Measurements from ENCODE around the gene PIGA. TPM values are rescaled to one million over a fixed set of nuclear protein-coding genes. Genes with fewer than 3 reads are reported as not detected.

PIGA gene
- polyA plus RNA-seq, 1 experiment: 2.8 TPM

DNA sequence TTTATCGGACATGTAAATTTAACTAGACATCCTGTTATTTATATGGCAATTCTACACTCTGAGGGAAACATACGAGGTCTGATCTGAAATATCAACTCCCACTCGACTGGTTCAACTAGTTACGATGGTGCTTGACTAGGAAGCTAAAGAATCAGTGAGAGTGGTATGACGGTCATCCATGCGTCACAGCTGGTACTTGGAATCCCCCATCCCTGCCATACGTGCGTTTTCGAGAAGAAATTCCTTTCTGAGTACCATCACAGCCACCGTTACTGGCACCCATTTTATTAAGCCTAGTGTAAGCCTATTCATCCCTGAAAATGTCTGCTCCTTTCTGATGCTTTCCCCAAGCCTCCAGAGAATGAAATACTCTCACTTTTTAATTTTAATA, 695 bp upstream of the PIGA start:
- Histone ChIP-seq H3K4me3 (ENCODE audit: low read depth, low read length) (peak overlapping the region; percentile 47), H3K27me3 (ENCODE audit: control insufficient read depth, insufficient read depth, low read length) (no peaks in the 10 kb centered on the region), H3K36me3 (ENCODE audit: control insufficient read depth, insufficient read depth, low read length) (peaks cover 4% of the 10 kb centered on the region; the same call in 1 of the 2 replicates)
- POLR2A ChIA-PET: no interaction called here
- TF ChIP-seq, protein P1, sequence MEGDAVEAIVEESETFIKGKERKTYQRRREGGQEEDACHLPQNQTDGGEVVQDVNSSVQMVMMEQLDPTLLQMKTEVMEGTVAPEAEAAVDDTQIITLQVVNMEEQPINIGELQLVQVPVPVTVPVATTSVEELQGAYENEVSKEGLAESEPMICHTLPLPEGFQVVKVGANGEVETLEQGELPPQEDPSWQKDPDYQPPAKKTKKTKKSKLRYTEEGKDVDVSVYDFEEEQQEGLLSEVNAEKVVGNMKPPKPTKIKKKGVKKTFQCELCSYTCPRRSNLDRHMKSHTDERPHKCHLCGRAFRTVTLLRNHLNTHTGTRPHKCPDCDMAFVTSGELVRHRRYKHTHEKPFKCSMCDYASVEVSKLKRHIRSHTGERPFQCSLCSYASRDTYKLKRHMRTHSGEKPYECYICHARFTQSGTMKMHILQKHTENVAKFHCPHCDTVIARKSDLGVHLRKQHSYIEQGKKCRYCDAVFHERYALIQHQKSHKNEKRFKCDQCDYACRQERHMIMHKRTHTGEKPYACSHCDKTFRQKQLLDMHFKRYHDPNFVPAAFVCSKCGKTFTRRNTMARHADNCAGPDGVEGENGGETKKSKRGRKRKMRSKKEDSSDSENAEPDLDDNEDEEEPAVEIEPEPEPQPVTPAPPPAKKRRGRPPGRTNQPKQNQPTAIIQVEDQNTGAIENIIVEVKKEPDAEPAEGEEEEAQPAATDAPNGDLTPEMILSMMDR (IDR thresholded peaks at IDR 0.05; ENCODE audit: insufficient read depth, low read depth, low read length): no peak
- CTCF ChIA-PET: no interaction called here
- DNase-seq (ENCODE audit: low read depth): no peak

DNA sequence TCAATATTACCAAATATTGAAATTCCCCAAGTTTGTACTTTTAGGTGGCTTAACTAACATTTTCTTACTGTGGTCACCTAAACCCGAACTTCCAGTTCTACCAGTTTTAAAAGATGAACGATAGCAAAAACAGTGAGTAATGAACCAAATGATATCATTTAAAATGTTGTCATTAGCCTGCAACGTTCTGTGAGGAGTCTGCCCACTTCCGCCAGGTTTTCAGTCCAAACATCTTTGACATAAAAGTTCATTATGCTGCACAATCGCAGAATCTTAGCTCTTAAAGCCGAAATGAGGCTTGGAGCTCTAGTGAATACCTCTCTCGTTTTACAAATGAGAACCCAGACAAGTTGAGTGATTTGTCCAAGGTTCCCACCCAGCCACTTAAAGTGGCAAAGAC, 762 bp downstream of the PIGA start:
- ChIA-PET CTCF (interaction anchor here (1.1 kb wide), 1 partner anchor 18 kb away, joined by 4 read pairs; no protein-coding TSS in a partner anchor), POLR2A (interaction anchor here (0.6 kb wide), 1 partner anchor 43 kb away, joined by 19 read pairs; no protein-coding TSS in a partner anchor)
- TF ChIP-seq, protein P1 (IDR thresholded peaks at IDR 0.05; ENCODE audit: insufficient read depth, low read depth, low read length): no peak
- H3K27me3 ChIP-seq (ENCODE audit: control insufficient read depth, insufficient read depth, low read length): no peaks in the 10 kb centered on the region
- peaks cover 4% of the 10 kb centered on the region; the same call in 1 of the 2 replicates for H3K36me3 ChIP-seq (ENCODE audit: control insufficient read depth, insufficient read depth, low read length)
- peak overlapping the region; percentile 65 for H3K4me3 ChIP-seq (ENCODE audit: low read depth, low read length)
- no peak for DNase-seq (ENCODE audit: low read depth)

DNA sequence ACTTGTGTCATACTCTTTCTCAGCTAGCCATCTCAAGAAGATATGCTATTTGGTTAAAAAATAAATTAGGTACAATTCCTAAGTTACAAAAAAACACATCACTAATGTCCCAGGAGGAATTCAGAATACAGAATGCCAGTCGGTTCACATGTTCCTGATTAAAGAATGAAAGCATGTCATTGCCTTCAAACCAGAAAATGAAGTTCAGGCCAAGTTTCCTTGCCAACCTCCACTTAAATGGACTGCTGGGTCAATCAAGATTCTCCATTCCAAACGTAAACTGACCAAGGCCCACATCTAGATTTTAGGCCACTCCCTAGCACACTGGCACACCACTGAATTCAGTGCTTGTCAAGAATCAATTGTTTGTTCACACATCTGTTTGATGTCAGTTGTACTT, 6.5 kb downstream of the PIGA start:
- peaks cover 4% of the 10 kb centered on the region; the same call in 1 of the 2 replicates for H3K36me3 ChIP-seq (ENCODE audit: control insufficient read depth, insufficient read depth, low read length)
- TF ChIP-seq, protein P1 (IDR thresholded peaks at IDR 0.05; ENCODE audit: insufficient read depth, low read depth, low read length): no peak
- CTCF ChIA-PET: no interaction called here
- POLR2A ChIA-PET: no interaction called here
- no peak overlapping the region for H3K4me3 ChIP-seq (ENCODE audit: low read depth, low read length)
- no peaks in the 10 kb centered on the region for H3K27me3 ChIP-seq (ENCODE audit: control insufficient read depth, insufficient read depth, low read length)
- DNase-seq (ENCODE audit: low read depth): no peak

DNA sequence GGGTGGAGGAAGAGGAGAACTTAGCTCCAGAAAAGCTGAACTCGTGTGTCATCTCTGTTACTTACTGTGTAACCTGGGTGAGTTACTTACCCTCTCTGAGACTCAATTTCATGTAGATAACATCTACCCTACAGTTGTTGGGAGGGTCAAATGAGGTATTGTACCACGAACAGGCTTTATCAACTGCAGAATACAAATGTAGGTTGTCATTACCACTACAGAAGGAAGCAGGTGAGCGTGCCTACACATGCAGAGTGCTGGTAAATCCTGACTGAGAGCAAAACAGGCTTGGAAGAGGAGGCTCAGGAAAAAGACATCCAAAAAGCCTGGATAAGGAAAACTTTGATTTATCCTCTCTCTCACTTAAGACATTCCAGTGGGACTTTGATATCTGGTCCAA, 7.2 kb downstream of the PIGA start:
- no peaks in the 10 kb centered on the region for H3K27me3 ChIP-seq (ENCODE audit: control insufficient read depth, insufficient read depth, low read length)
- TF ChIP-seq, protein P1 (IDR thresholded peaks at IDR 0.05; ENCODE audit: insufficient read depth, low read depth, low read length): no peak
- no peak overlapping the region for H3K4me3 ChIP-seq (ENCODE audit: low read depth, low read length)
- no peak for DNase-seq (ENCODE audit: low read depth)
- H3K36me3 ChIP-seq (ENCODE audit: control insufficient read depth, insufficient read depth, low read length): peaks cover 4% of the 10 kb centered on the region; the same call in 1 of the 2 replicates
- ChIA-PET POLR2A (no interaction called here), CTCF (no interaction called here)

DNA sequence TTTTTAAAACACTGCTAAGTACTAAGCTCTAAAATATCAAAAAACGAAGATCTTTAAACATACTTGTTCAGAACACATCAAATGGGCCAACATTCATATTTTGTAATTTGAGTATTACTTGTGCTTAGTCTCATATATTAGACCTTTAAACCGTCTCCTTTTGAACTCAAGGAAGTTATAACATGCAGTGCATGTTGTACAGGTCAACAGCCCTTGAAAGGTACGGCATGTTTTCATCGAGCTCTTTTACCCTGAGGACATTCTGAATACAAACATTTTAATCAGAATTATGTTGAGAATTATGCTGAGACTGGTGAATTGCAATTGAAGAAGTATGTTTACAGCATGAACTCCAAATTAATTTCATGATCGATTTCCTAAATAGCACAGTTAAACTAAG, 12.9 kb downstream of the PIGA start:
- Histone ChIP-seq H3K4me3 (ENCODE audit: low read depth, low read length) (no peak overlapping the region), H3K27me3 (ENCODE audit: control insufficient read depth, insufficient read depth, low read length) (no peaks in the 10 kb centered on the region), H3K36me3 (ENCODE audit: control insufficient read depth, insufficient read depth, low read length) (no peaks in the 10 kb centered on the region)
- POLR2A ChIA-PET: no interaction called here
- TF ChIP-seq, protein P1 (IDR thresholded peaks at IDR 0.05; ENCODE audit: insufficient read depth, low read depth, low read length): no peak
- DNase-seq (ENCODE audit: low read depth): no peak
- CTCF ChIA-PET: no interaction called here

Measured in BJ (cell line).